GM23338 (cell line): ENCODE results near the gene BAIAP2. TPM values are rescaled to one million over a fixed set of nuclear protein-coding genes. Genes with fewer than 3 reads are reported as not detected.
A peak's percentile ranks its signal among the peaks of the same experiment; 100 is the strongest.

Experiments used
- ATAC-seq: fragments of 200-7000 bp; cut with Tn5 transposase; 3 replicates; pipeline ENCODE4 v1.9.1; 2020
- DNase-seq: peaks from one replicate; pipeline ENCODE4 v3.0.0-alpha.2; 2015; ENCODE audit warnings: low spot score
- H2AFZ ChIP-seq: fragments of 200-600 bp; sonication (generic); 2 replicates; pipeline ENCODE4 v1.8.0; 2016; ENCODE audit warnings: antibody characterized with exemption, mild to moderate bottlenecking, moderate library complexity
- H3F3A ChIP-seq: fragments of 200-600 bp; sonication (generic); replicated peaks from 2 replicates; pipeline ENCODE4 v1.8.0; 2017; ENCODE audit warnings: antibody characterized with exemption, mixed run types, low read depth
- H3K27ac ChIP-seq: fragments of 200-600 bp; sonication (generic); 2 replicates; pipeline ENCODE4 v1.6.1; 2016; ENCODE audit warnings: low read depth
- H3K27me3 ChIP-seq: fragments of 200-600 bp; sonication (generic); 2 replicates; pipeline ENCODE4 v1.8.0; 2016; ENCODE audit warnings: mild to moderate bottlenecking, mixed run types, moderate library complexity; ENCODE audit not compliant: insufficient read depth
- H3K36me3 ChIP-seq: fragments of 200-600 bp; sonication (generic); 2 replicates; pipeline ENCODE4 v1.8.0; 2016; ENCODE audit warnings: mild to moderate bottlenecking; ENCODE audit not compliant: insufficient read depth
- H3K4me1 ChIP-seq: fragments of 200-600 bp; sonication (generic); 2 replicates; pipeline ENCODE4 v1.8.0; 2016; ENCODE audit warnings: mild to moderate bottlenecking, moderate library complexity; ENCODE audit not compliant: insufficient read depth
- H3K4me2 ChIP-seq: fragments of 200-600 bp; sonication (generic); 2 replicates; pipeline ENCODE4 v1.7.1; 2017; ENCODE audit warnings: mixed run types
- H3K4me3 ChIP-seq: fragments of 200-600 bp; sonication (generic); 2 replicates; pipeline ENCODE4 v1.6.1; 2016; ENCODE audit warnings: mixed run types
- H3K79me2 ChIP-seq: fragments of 200-600 bp; sonication (generic); replicated peaks from 2 replicates; pipeline ENCODE4 v1.8.0; 2017; ENCODE audit warnings: mild to moderate bottlenecking; ENCODE audit not compliant: insufficient read depth
- H3K9me2 ChIP-seq: fragments of 200-600 bp; sonication (generic); 2 replicates; pipeline ENCODE4 v1.8.0; 2017; ENCODE audit not compliant: insufficient read depth
- H4K20me1 ChIP-seq: fragments of 200-600 bp; sonication (generic); replicated peaks from 2 replicates; pipeline ENCODE4 v1.8.0; 2017; ENCODE audit warnings: mild to moderate bottlenecking; ENCODE audit not compliant: insufficient read depth
- H3K27ac Mint-ChIP-seq: 2 replicates; pipeline ENCODE4 v1.8.0; 2020; ENCODE audit warnings: inconsistent platforms, mild to moderate bottlenecking, moderate library complexity, mixed read lengths
- H3K27me3 Mint-ChIP-seq: 3 replicates; pipeline ENCODE4 v1.8.0; 2022; ENCODE audit warnings: low read depth, mild to moderate bottlenecking, moderate library complexity, mixed read lengths, inconsistent platforms; ENCODE audit not compliant: insufficient read depth, poor library complexity
- H3K36me3 Mint-ChIP-seq: 3 replicates; pipeline ENCODE4 v1.8.0; 2021; ENCODE audit warnings: low read depth, mild to moderate bottlenecking, inconsistent platforms, moderate library complexity, mixed read lengths
- H3K4me1 Mint-ChIP-seq: 3 replicates; pipeline ENCODE4 v1.8.0; 2020; ENCODE audit warnings: mild to moderate bottlenecking, inconsistent platforms, mixed read lengths
- H3K4me3 Mint-ChIP-seq: 3 replicates; pipeline ENCODE4 v1.8.0; 2021; ENCODE audit warnings: moderate library complexity, mild to moderate bottlenecking, inconsistent platforms, mixed read lengths
- H3K9me3 Mint-ChIP-seq: 3 replicates; pipeline ENCODE4 v1.8.0; 2020; ENCODE audit warnings: moderate library complexity, mild to moderate bottlenecking, inconsistent platforms, mixed read lengths
- CTCF ChIP-seq, 2 experiments: fragments of 200-600 bp in 1 of 2; sonication (generic) in 1 of 2; conservative IDR thresholded peaks; 2 replicates each; pipeline versions ENCODE4 v1.5.1 to v1.6.1; 2016 to 2017; ENCODE audit warnings: antibody characterized with exemption in 2 of 2, low read depth in 2 of 2, mild to moderate bottlenecking in 2 of 2, moderate library complexity in 1 of 2
- ETS1 ChIP-seq: IDR thresholded peaks from 2 replicates; pipeline ENCODE4 v1.6.1; 2016; ENCODE audit warnings: antibody characterized with exemption
- EZH2 ChIP-seq: fragments of 200-600 bp; sonication (generic); IDR thresholded peaks from one replicate; pipeline ENCODE4 v1.8.0; 2017; ENCODE audit warnings: antibody characterized with exemption, mild to moderate bottlenecking, low read depth; ENCODE audit not compliant: unreplicated experiment
- EZH2phosphoT487 ChIP-seq: fragments of 200-600 bp; sonication (generic); IDR thresholded peaks from one replicate; pipeline ENCODE4 v1.8.1; 2018; ENCODE audit warnings: antibody characterized with exemption; ENCODE audit not compliant: unreplicated experiment
- JUNB ChIP-seq: IDR thresholded peaks from one replicate; pipeline ENCODE4 v1.6.1; 2016; ENCODE audit warnings: antibody characterized with exemption; ENCODE audit not compliant: unreplicated experiment
- NANOG ChIP-seq: IDR thresholded peaks from 2 replicates; pipeline ENCODE4 v1.6.1; 2016; ENCODE audit warnings: antibody characterized with exemption, borderline replicate concordance
- POLR2AphosphoS5 ChIP-seq: IDR thresholded peaks from 2 replicates; pipeline ENCODE4 v1.6.1; 2016; ENCODE audit warnings: antibody characterized with exemption, low read depth
- REST ChIP-seq: IDR thresholded peaks from one replicate; pipeline ENCODE4 v1.6.1; 2018; ENCODE audit warnings: antibody characterized with exemption; ENCODE audit not compliant: unreplicated experiment
- STAT1 ChIP-seq: IDR thresholded peaks from one replicate; pipeline ENCODE4 v1.6.1; 2016; ENCODE audit warnings: antibody characterized with exemption; ENCODE audit not compliant: unreplicated experiment
- ZNF114 ChIP-seq: fragments of 250-450 bp; sonication (Bioruptor Pico); IDR thresholded peaks from 2 replicates; pipeline ENCODE4 v1.5.0; 2020; ENCODE audit warnings: mild to moderate bottlenecking, moderate library complexity
- ZNF331 ChIP-seq: fragments of 250-450 bp; sonication (Bioruptor Pico); IDR thresholded peaks from 2 replicates; pipeline ENCODE4 v1.5.0; 2020; ENCODE audit warnings: low read depth, mild to moderate bottlenecking, moderate library complexity
- ZNF462 ChIP-seq: fragments of 250-450 bp; sonication (Bioruptor Pico); IDR thresholded peaks from 2 replicates; pipeline ENCODE4 v1.5.0; 2020; ENCODE audit warnings: mild to moderate bottlenecking, moderate library complexity
- polyA plus RNA-seq: library from polyadenylated mRNA; unstranded; fragments of >200 nt; fragmentation: Nextera tagmentation; extraction: Ambion mirVana; gene quantifications from 2 replicates; pipeline ENCODE4 v1.2.1, GENCODE V29; 2016
- total RNA-seq: library from RNA; depleted of rRNA; stranded (reverse); fragments of >200 nt; shearing (Covaris generic); gene quantifications from 2 replicates; pipeline ENCODE4 v1.2.3, GENCODE V29; 2014

BAIAP2 gene
- total and polyA plus RNA-seq, 2 experiments from 2014 or later, result 21.7 to 22.7 TPM

- no peak for TF ChIP-seq ZNF462 (CRISPR knock-in tag)
Measured at GRCh38 chr17:80989586-80989913, 45.4 kb upstream of the BAIAP2 start (continued).

- Mint-ChIP-seq H3K36me3 (no peaks in the 10 kb centered on the region), H3K9me3 (no peaks in the 10 kb centered on the region), H3K27me3 (peaks cover 7% of the 10 kb centered on the region), H3K27ac (no peak overlapping the region; the same call in 1 of the 2 replicates), H3K4me3 (peak overlapping the region; percentile 65), H3K4me1 (peaks cover 9% of the 10 kb centered on the region; the same call in 2 of the 3 replicates)
- no peak overlapping the region for H3K27ac ChIP-seq
- H3K4me2 ChIP-seq, result peak overlapping the region; percentile 87
- no peaks in the 10 kb centered on the region; the same call in 1 of the 2 replicates for H3K79me2 ChIP-seq
- no peaks in the 10 kb centered on the region for H3K36me3 ChIP-seq
- peak overlapping the region; percentile 96 for H2AFZ ChIP-seq
- DNase-seq (no peak), ATAC-seq (no peak)
- H4K20me1 ChIP-seq, result no peaks in the 10 kb centered on the region
- H3K4me3 ChIP-seq, result peak overlapping the region; percentile 75
- H3K27me3 ChIP-seq, result peaks cover 4% of the 10 kb centered on the region; the same call in 1 of the 2 replicates
- peaks cover 4% of the 10 kb centered on the region; the same call in 1 of the 2 replicates for H3K4me1 ChIP-seq
- H3K9me2 ChIP-seq, result no peaks in the 10 kb centered on the region
- 0 out of 2 replicates have a peak, but pooled peaks cover 6% of the 10 kb centered on the region for H3F3A ChIP-seq
- TF ChIP-seq ZNF331 (no peak), STAT1 (no peak), ZNF114 (CRISPR knock-in tag) (no peak), POLR2AphosphoS5 (no peak), CTCF (conservative IDR thresholded peaks at IDR 0.05; ENCODE audit: low read depth in 2 of 2) (no peak), EZH2phosphoT487 (no peak), ETS1 (no peak), EZH2 (no peak), NANOG (no peak), REST (no peak), JUNB (no peak)
Measured at GRCh38 chr17:80990921-80991644, 43.9 kb upstream of the BAIAP2 start.
